KMS-11 (cell line): Measurements from ENCODE around the gene URB1.

Source experiments
- H2AFZ ChIP-seq: fragments of 200-600 bp; sonication (generic); 2 replicates; pipeline ENCODE4 v1.6.1; 2016; ENCODE audit warnings: antibody characterized with exemption, mixed run types, low read depth
- H3K27ac ChIP-seq: fragments of 200-600 bp; sonication (generic); 2 replicates; pipeline ENCODE4 v1.6.1; 2016; ENCODE audit warnings: mild to moderate bottlenecking, mixed run types
- H3K27me3 ChIP-seq: fragments of 200-600 bp; sonication (generic); 2 replicates; pipeline ENCODE4 v1.6.1; 2017; ENCODE audit warnings: mild to moderate bottlenecking, low read depth, mixed run types, moderate library complexity; ENCODE audit not compliant: insufficient read depth
- H3K36me3 ChIP-seq: fragments of 200-600 bp; sonication (generic); 2 replicates; pipeline ENCODE4 v1.6.1; 2017; ENCODE audit warnings: mild to moderate bottlenecking, mixed run types; ENCODE audit not compliant: insufficient read depth
- H3K4me1 ChIP-seq: fragments of 200-600 bp; sonication (generic); 2 replicates; pipeline ENCODE4 v1.6.1; 2016; ENCODE audit warnings: mild to moderate bottlenecking, low read depth, mixed run types; ENCODE audit not compliant: poor library complexity, severe bottlenecking
- H3K4me2 ChIP-seq: fragments of 200-600 bp; sonication (generic); 2 replicates; pipeline ENCODE4 v1.7.0; 2016; ENCODE audit warnings: mild to moderate bottlenecking, mixed run types
- H3K4me3 ChIP-seq: fragments of 200-600 bp; sonication (generic); IDR thresholded peaks from 2 replicates; pipeline ENCODE4 v1.6.1; 2017; ENCODE audit warnings: low read depth, low read length, mixed read lengths; ENCODE audit not compliant: insufficient read depth
- H3K79me2 ChIP-seq: fragments of 200-600 bp; sonication (generic); 2 replicates; pipeline ENCODE4 v1.6.1; 2016; ENCODE audit warnings: low read depth, mixed run types; ENCODE audit not compliant: insufficient read depth
- H3K9ac ChIP-seq: fragments of 200-600 bp; sonication (generic); 2 replicates; pipeline ENCODE4 v1.6.1; 2016; ENCODE audit warnings: mild to moderate bottlenecking, mixed run types
- H4K20me1 ChIP-seq: fragments of 200-600 bp; sonication (generic); 2 replicates; pipeline ENCODE4 v1.6.1; 2016; ENCODE audit warnings: mild to moderate bottlenecking, mixed run types; ENCODE audit not compliant: insufficient read depth
- CTCF ChIP-seq: fragments of 200-600 bp; sonication (generic); conservative IDR thresholded peaks from 2 replicates; pipeline ENCODE4 v1.6.1; 2017; ENCODE audit warnings: low read depth, mild to moderate bottlenecking, antibody characterized with exemption, low read length, moderate library complexity, mixed read lengths

The URB1 gene

GRCh38 chr21:32359719-32360260 is 33.0 kb downstream of the URB1 start:
- no peak overlapping the region for H3K9ac ChIP-seq
- H4K20me1 ChIP-seq: no peaks in the 10 kb centered on the region
- no peak overlapping the region for H3K27ac ChIP-seq
- H3K27me3 ChIP-seq: no peaks in the 10 kb centered on the region
- H3K4me1 ChIP-seq: peaks cover 41% of the 10 kb centered on the region
- H3K36me3 ChIP-seq: peaks cover 41% of the 10 kb centered on the region; the same call in 1 of the 2 replicates
- no peak overlapping the region for H2AFZ ChIP-seq
- no peak overlapping the region for H3K4me2 ChIP-seq
- TF ChIP-seq CTCF: peak; percentile 60
- H3K4me3 ChIP-seq: no peak overlapping the region
- H3K79me2 ChIP-seq: no peaks in the 10 kb centered on the region

GRCh38 chr21:32356874-32357395 is 35.9 kb downstream of the URB1 start:
- Histone ChIP-seq H3K9ac (no peak overlapping the region), H4K20me1 (no peaks in the 10 kb centered on the region), H3K79me2 (no peaks in the 10 kb centered on the region), H3K4me1 (peaks cover 26% of the 10 kb centered on the region), H2AFZ (no peak overlapping the region), H3K27me3 (no peaks in the 10 kb centered on the region), H3K36me3 (peaks cover 57% of the 10 kb centered on the region; the same call in 1 of the 2 replicates), H3K4me2 (no peak overlapping the region), H3K27ac (no peak overlapping the region), H3K4me3 (no peak overlapping the region)
- TF ChIP-seq CTCF: no peak

- Histone ChIP-seq H3K4me3 (no peak overlapping the region), H4K20me1 (no peaks in the 10 kb centered on the region), H3K4me1 (no peaks in the 10 kb centered on the region), H3K27ac (no peak overlapping the region), H2AFZ (no peak overlapping the region), H3K79me2 (no peaks in the 10 kb centered on the region), H3K36me3 (peaks cover 68% of the 10 kb centered on the region; the same call in 1 of the 2 replicates), H3K4me2 (no peak overlapping the region), H3K9ac (no peak overlapping the region), H3K27me3 (no peaks in the 10 kb centered on the region)
- TF ChIP-seq CTCF: no peak
These were observed 39.7 kb downstream of the URB1 start for GRCh38 chr21:32353002-32353711.

GRCh38 chr21:32352526-32352925 is 40.3 kb downstream of the URB1 start:
- Histone ChIP-seq H3K4me3 (no peak overlapping the region), H4K20me1 (no peaks in the 10 kb centered on the region), H3K36me3 (peaks cover 68% of the 10 kb centered on the region; the same call in 1 of the 2 replicates), H3K4me1 (no peaks in the 10 kb centered on the region), H3K79me2 (no peaks in the 10 kb centered on the region), H3K9ac (no peak overlapping the region), H2AFZ (no peak overlapping the region), H3K4me2 (no peak overlapping the region), H3K27me3 (no peaks in the 10 kb centered on the region), H3K27ac (no peak overlapping the region)
- no peak for TF ChIP-seq CTCF
